Kidney (tissue), 14 donors: ENCODE data around the gene CDYL2. TPM values are rescaled to one million over a fixed set of nuclear protein-coding genes. Genes with fewer than 3 reads are reported as not detected.

Experiments used
- DNase-seq, 5 donors: peaks; one replicate each; pipeline ENCODE4 v3.0.0-alpha.2; 2013 to 2020
- FAIRE-seq: peaks from 2 replicates; lab custom pipeline; 2012; peaks lifted over from hg19 to GRCh38; lab: Jason Lieb, UNC
- H3K27ac ChIP-seq, 2 donors: one replicate each; pipeline ENCODE4 v1.7.0; 2013; ENCODE audit warnings: low read depth in 2 of 2, low read length in 2 of 2, inconsistent platforms in 1 of 2
- H3K27me3 ChIP-seq: one replicate; pipeline ENCODE4 v1.7.1; 2013; ENCODE audit warnings: low read length, inconsistent platforms; ENCODE audit not compliant: control insufficient read depth, insufficient read depth
- H3K36me3 ChIP-seq, 3 donors: one replicate each; pipeline versions ENCODE4 v1.7.0 to v1.7.1; 2013; ENCODE audit warnings: low read length in 3 of 3, control low read depth in 1 of 3, inconsistent platforms in 1 of 3; ENCODE audit not compliant: insufficient read depth in 3 of 3, control insufficient read depth in 2 of 3
- H3K4me1 ChIP-seq, 3 donors: one replicate each; pipeline versions ENCODE4 v1.7.0 to v1.7.1; 2013; ENCODE audit warnings: low read length in 3 of 3, inconsistent platforms in 1 of 3, low read depth in 1 of 3; ENCODE audit not compliant: control insufficient read depth in 2 of 3, insufficient read depth in 2 of 3
- H3K4me3 ChIP-seq, 3 donors: one replicate each; pipeline versions ENCODE4 v1.7.0 to v1.8.1; 2013; ENCODE audit warnings: low read length in 3 of 3, control low read depth in 1 of 3, inconsistent platforms in 1 of 3
- H3K9ac ChIP-seq, 3 donors: one replicate each; pipeline versions ENCODE4 v1.7.0 to v1.7.1; 2013; ENCODE audit warnings: low read length in 3 of 3, control low read depth in 1 of 3, inconsistent platforms in 1 of 3
- H3K9me3 ChIP-seq, 3 donors: one replicate each; pipeline versions ENCODE4 v1.7.0 to v1.7.1; 2013; ENCODE audit warnings: low read length in 3 of 3, control low read depth in 1 of 3, inconsistent platforms in 1 of 3; ENCODE audit not compliant: control insufficient read depth in 2 of 3, insufficient read depth in 1 of 3
- intact Hi-C: fragments of 100-400 bp; cut with DNase I; formaldehyde crosslinking; loops from one replicate; pipeline ENCODE4 v1.11.1; 2022
- polyA plus RNA-seq: library from polyadenylated mRNA; stranded (reverse); fragments of 350-450 nt; fragmentation: Illumina TruSeq; extraction: RNeasy Lipid Tissue Mini Kit (QIAGEN cat#74804); gene quantifications from one replicate; pipeline ENCODE4 v1.2.3, GENCODE V29; 2014; ENCODE audit warnings: low read depth, low replicate concordance; ENCODE audit not compliant: insufficient read depth
- total RNA-seq: library from RNA; stranded (reverse); fragmentation: NEBNext Ultra II Directional; extraction: Animal tissue kit (Norgen Biotek cat#: 25700); gene quantifications from one replicate; pipeline ENCODE4 v1.2.1, GENCODE V29; 2021
- TF ChIP-seq, protein P1 (sequence below): IDR thresholded peaks from 3 replicates; pipeline ENCODE4 v1.5.1; 2012; ENCODE audit warnings: mild to moderate bottlenecking, moderate library complexity, borderline replicate concordance; ENCODE audit not compliant: insufficient read depth; ENCODE audit errors: extremely low read depth
- donor health status: control.
- donor health status: control.
- donor health status: control.
- donor health status: control.
- donor health status: control.
- donor health status: DM: yes; HTN: yes; CAD: no.
- donor health status: Normal renal cell carcinoma (clear cell type).

The CDYL2 gene
- total and polyA plus RNA-seq, 2 donors from 2014 or later: 2.6 to 27.3 TPM

GRCh38 chr16:80710918-80711317 is 93.5 kb downstream of the CDYL2 start:
- Histone ChIP-seq H3K4me3 (no peak overlapping the region), H3K9ac (no peak overlapping the region), H3K4me1 (no peaks in the 10 kb centered on the region), H3K9me3 (no peaks in the 10 kb centered on the region), H3K36me3 (no peaks in the 10 kb centered on the region), H3K27me3 (no peaks in the 10 kb centered on the region), H3K27ac (no peak overlapping the region)
- TF ChIP-seq, protein P1, sequence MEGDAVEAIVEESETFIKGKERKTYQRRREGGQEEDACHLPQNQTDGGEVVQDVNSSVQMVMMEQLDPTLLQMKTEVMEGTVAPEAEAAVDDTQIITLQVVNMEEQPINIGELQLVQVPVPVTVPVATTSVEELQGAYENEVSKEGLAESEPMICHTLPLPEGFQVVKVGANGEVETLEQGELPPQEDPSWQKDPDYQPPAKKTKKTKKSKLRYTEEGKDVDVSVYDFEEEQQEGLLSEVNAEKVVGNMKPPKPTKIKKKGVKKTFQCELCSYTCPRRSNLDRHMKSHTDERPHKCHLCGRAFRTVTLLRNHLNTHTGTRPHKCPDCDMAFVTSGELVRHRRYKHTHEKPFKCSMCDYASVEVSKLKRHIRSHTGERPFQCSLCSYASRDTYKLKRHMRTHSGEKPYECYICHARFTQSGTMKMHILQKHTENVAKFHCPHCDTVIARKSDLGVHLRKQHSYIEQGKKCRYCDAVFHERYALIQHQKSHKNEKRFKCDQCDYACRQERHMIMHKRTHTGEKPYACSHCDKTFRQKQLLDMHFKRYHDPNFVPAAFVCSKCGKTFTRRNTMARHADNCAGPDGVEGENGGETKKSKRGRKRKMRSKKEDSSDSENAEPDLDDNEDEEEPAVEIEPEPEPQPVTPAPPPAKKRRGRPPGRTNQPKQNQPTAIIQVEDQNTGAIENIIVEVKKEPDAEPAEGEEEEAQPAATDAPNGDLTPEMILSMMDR: no peak
- DNase-seq: peak in 1 of 5 donors; percentile 18
- intact Hi-C loops: no loop called here
- no peak for FAIRE-seq

DNA sequence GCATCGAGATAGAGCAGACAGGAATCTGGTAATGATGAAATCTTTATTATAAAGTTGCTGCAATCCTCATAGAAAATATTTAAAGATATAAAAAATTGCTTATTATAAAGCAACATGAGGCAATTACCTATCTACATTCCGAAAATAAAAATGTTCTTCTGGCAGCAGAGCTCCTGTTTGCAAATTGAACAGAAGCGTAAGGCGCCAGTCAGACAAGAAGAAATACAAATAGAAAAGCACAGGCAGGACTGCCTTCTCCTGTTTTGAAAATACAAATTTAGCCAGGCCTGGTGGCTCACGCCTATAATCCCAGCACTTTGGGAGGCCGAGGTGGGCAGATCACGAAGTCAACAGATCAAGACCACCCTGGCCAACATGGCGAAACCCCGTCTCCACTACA is 95.6 kb downstream of the CDYL2 start:
- TF ChIP-seq, protein P1: no peak
- no peaks in the 10 kb centered on the region for H3K36me3 ChIP-seq
- H3K9me3 ChIP-seq: no peaks in the 10 kb centered on the region
- H3K4me1 ChIP-seq: no peaks in the 10 kb centered on the region
- no peak overlapping the region for H3K4me3 ChIP-seq
- intact Hi-C loops: no loop called here
- no peak for DNase-seq
- H3K27ac ChIP-seq: no peak overlapping the region
- no peak for FAIRE-seq
- H3K27me3 ChIP-seq: no peaks in the 10 kb centered on the region
- no peak overlapping the region for H3K9ac ChIP-seq

DNA sequence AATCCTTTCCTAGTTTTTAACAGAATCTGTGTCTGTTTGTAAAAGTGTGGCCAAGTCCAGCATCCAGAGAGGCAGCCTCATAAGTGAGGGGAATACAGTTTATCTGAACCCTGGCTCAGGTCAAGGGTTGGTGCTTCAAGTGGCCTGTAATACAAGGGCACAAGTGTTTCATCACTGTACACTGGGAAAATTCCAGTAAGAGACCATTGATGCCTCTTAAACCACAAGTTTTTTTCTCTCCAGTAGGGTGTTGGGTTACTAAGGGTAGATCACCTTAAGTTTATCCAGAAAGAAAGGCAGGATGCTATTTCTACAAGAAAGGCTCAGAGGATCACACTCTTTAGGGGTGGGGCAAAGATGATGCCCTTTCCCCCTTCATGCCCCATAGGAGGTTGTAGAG is 96.7 kb downstream of the CDYL2 start:
- TF ChIP-seq, protein P1: no peak

DNA sequence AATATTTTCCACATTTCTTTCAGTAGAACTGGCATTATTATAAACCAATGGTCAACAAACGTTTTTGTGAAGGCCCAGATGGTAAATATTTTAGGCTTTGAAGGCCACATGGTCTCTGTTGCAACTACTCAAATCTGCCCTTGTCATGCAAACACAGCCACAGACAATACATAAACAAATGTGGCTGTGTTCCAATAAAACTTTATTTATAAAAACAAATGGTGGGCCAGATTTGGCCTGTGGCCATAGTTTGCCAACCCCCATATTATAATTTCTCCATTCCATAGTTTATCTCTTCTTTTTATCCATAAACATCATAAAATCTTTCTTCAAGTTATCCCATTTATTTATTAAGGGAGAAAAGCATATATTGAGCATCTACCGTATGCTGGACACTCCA is 98.8 kb downstream of the CDYL2 start:
- Histone ChIP-seq H3K27me3 (no peaks in the 10 kb centered on the region), H3K36me3 (no peaks in the 10 kb centered on the region), H3K4me3 (no peak overlapping the region), H3K9me3 (no peaks in the 10 kb centered on the region), H3K4me1 (no peaks in the 10 kb centered on the region), H3K27ac (no peak overlapping the region), H3K9ac (no peak overlapping the region)
- TF ChIP-seq, protein P1: no peak
- no peak for DNase-seq
- intact Hi-C loops: no loop called here
- no peak for FAIRE-seq

More for the DNA sequence above, 96.7 kb downstream of the CDYL2 start:
- H3K4me3 ChIP-seq: no peak overlapping the region
- no peaks in the 10 kb centered on the region for H3K9me3 ChIP-seq
- no peaks in the 10 kb centered on the region for H3K36me3 ChIP-seq
- no peak overlapping the region for H3K27ac ChIP-seq
- no peak overlapping the region for H3K9ac ChIP-seq
- H3K4me1 ChIP-seq: no peaks in the 10 kb centered on the region
- FAIRE-seq (no peak), DNase-seq (no peak)
- intact Hi-C loops: no loop called here
- no peaks in the 10 kb centered on the region for H3K27me3 ChIP-seq
